H9 (cell line): ENCODE measurements around the gene CFAP61. TPM values are rescaled to one million over a fixed set of nuclear protein-coding genes. Genes with fewer than 3 reads are reported as not detected.

ENCODE experiments used
- DNase-seq: peaks from one replicate; pipeline ENCODE4 v3.0.0-alpha.2; 2017
- H2AFZ ChIP-seq: one replicate; pipeline ENCODE4 v1.6.1; 2013; ENCODE audit warnings: mild to moderate bottlenecking, low read length, control low read depth, moderate library complexity
- H2AK5ac ChIP-seq: 2 replicates; pipeline ENCODE4 v1.6.1; 2013; ENCODE audit warnings: low read length, control low read depth, mixed read lengths; ENCODE audit not compliant: insufficient read length
- H2BK120ac ChIP-seq: one replicate; pipeline ENCODE4 v1.6.1; 2013; ENCODE audit warnings: low read depth, mild to moderate bottlenecking, low read length, control low read depth, inconsistent platforms; ENCODE audit not compliant: poor library complexity, severe bottlenecking
- H2BK12ac ChIP-seq: 2 replicates; pipeline ENCODE4 v1.6.1; 2013; ENCODE audit warnings: low read length, control low read depth, mixed read lengths, low read depth; ENCODE audit not compliant: insufficient read length
- H2BK15ac ChIP-seq: 2 replicates; pipeline ENCODE4 v1.6.1; 2013; ENCODE audit warnings: low read depth, low read length, control low read depth
- H2BK20ac ChIP-seq: one replicate; pipeline ENCODE4 v1.6.1; 2013; ENCODE audit warnings: low read depth, mild to moderate bottlenecking, low read length, control low read depth, inconsistent platforms; ENCODE audit not compliant: poor library complexity, severe bottlenecking
- H2BK5ac ChIP-seq: 2 replicates; pipeline ENCODE4 v1.6.1; 2013; ENCODE audit warnings: low read length, control low read depth, mixed read lengths; ENCODE audit not compliant: insufficient read length
- H3K14ac ChIP-seq: 2 replicates; pipeline ENCODE4 v1.6.1; 2013; ENCODE audit warnings: low read length, control low read depth; ENCODE audit not compliant: insufficient read depth
- H3K18ac ChIP-seq: 2 replicates; pipeline ENCODE4 v1.6.1; 2013; ENCODE audit warnings: low read depth, mild to moderate bottlenecking, mixed read lengths, low read length, control low read depth; ENCODE audit not compliant: insufficient read length
- H3K23ac ChIP-seq: 2 replicates; pipeline ENCODE4 v1.6.1; 2013; ENCODE audit warnings: low read length, control low read depth, mixed read lengths, low read depth; ENCODE audit not compliant: insufficient read length
- H3K23me2 ChIP-seq: 2 replicates; pipeline ENCODE4 v1.6.1; 2013; ENCODE audit warnings: low read depth, mild to moderate bottlenecking, mixed read lengths, low read length, control low read depth; ENCODE audit not compliant: insufficient read length, poor library complexity, severe bottlenecking
- H3K27ac ChIP-seq: 2 replicates; pipeline ENCODE4 v1.5.1; 2013; ENCODE audit warnings: low read length, control low read depth, mixed read lengths, low read depth; ENCODE audit not compliant: insufficient read length
- H3K27me3 ChIP-seq: 2 replicates; pipeline ENCODE4 v1.6.1; 2013; ENCODE audit warnings: low read length, control low read depth, inconsistent platforms; ENCODE audit not compliant: insufficient read depth
- H3K4ac ChIP-seq: 2 replicates; pipeline ENCODE4 v1.6.1; 2013; ENCODE audit warnings: low read depth, mild to moderate bottlenecking, control low read depth, inconsistent platforms, low read length, moderate library complexity
- H3K4me1 ChIP-seq: 2 replicates; pipeline ENCODE4 v1.6.1; 2013; ENCODE audit warnings: low read length, control low read depth, inconsistent platforms; ENCODE audit not compliant: insufficient read depth
- H3K4me2 ChIP-seq: 2 replicates; pipeline ENCODE4 v1.6.1; 2013; ENCODE audit warnings: low read length, control low read depth, mixed read lengths; ENCODE audit not compliant: insufficient read length, insufficient read depth
- H3K56ac ChIP-seq: 2 replicates; pipeline ENCODE4 v1.6.1; 2013; ENCODE audit warnings: low read depth, mild to moderate bottlenecking, mixed read lengths, low read length, control low read depth; ENCODE audit not compliant: insufficient read length
- H3K79me1 ChIP-seq: 2 replicates; pipeline ENCODE4 v1.6.1; 2013; ENCODE audit warnings: low read depth, mild to moderate bottlenecking, moderate library complexity, low read length, control low read depth, inconsistent platforms; ENCODE audit not compliant: insufficient read depth, poor library complexity, severe bottlenecking
- H3K79me2 ChIP-seq: 2 replicates; pipeline ENCODE4 v1.6.1; 2013; ENCODE audit warnings: low read length, control low read depth, inconsistent platforms; ENCODE audit not compliant: insufficient read depth
- H3K9ac ChIP-seq: 2 replicates; pipeline ENCODE4 v1.6.1; 2013; ENCODE audit warnings: low read length, control low read depth, mixed read lengths; ENCODE audit not compliant: insufficient read length; ENCODE audit errors: extremely low read depth
- H3K9me3 ChIP-seq: one replicate; pipeline ENCODE4 v1.6.1; 2013; ENCODE audit warnings: low read depth, low read length, inconsistent platforms; ENCODE audit not compliant: control insufficient read depth
- H3T11ph ChIP-seq: one replicate; pipeline ENCODE4 v1.6.1; 2013; ENCODE audit warnings: mild to moderate bottlenecking, low read length, control low read depth, inconsistent platforms
- H4K20me1 ChIP-seq: one replicate; pipeline ENCODE4 v1.6.1; 2013; ENCODE audit not compliant: control insufficient read depth, insufficient read length, insufficient read depth
- H4K5ac ChIP-seq: 2 replicates; pipeline ENCODE4 v1.6.1; 2013; ENCODE audit warnings: low read depth, mild to moderate bottlenecking, mixed read lengths, low read length, control low read depth; ENCODE audit not compliant: insufficient read length
- H4K8ac ChIP-seq: replicated peaks from 2 replicates; pipeline ENCODE4 v1.6.1; 2013; ENCODE audit warnings: low read length, control low read depth, mixed read lengths, low read depth; ENCODE audit not compliant: insufficient read length
- H4K91ac ChIP-seq: 2 replicates; pipeline ENCODE4 v1.6.1; 2013; ENCODE audit warnings: low read depth, mild to moderate bottlenecking, moderate library complexity, mixed read lengths, low read length, control low read depth; ENCODE audit not compliant: insufficient read length
- H3K27ac Mint-ChIP-seq, 3 experiments: 2 replicates in 2 of 3; 3 replicates in 1 of 3; pipeline ENCODE4 v1.8.0; 2020 to 2021; ENCODE audit warnings: mixed read lengths in 3 of 3, mild to moderate bottlenecking in 1 of 3, moderate library complexity in 1 of 3
- H3K27me3 Mint-ChIP-seq: 2 replicates; pipeline ENCODE4 v1.8.0; 2021; ENCODE audit warnings: low read depth, mild to moderate bottlenecking, moderate library complexity, mixed read lengths
- H3K36me3 Mint-ChIP-seq, 3 experiments: 2 replicates in 2 of 3; 3 replicates in 1 of 3; pipeline ENCODE4 v1.8.0; 2020 to 2021; ENCODE audit warnings: low read depth in 3 of 3, mixed read lengths in 3 of 3; ENCODE audit not compliant: insufficient read depth in 1 of 3
- H3K4me1 Mint-ChIP-seq, 2 experiments: 2 replicates each; pipeline ENCODE4 v1.8.0; 2020; ENCODE audit warnings: mixed read lengths in 2 of 2
- H3K4me3 Mint-ChIP-seq, 2 experiments: 2 replicates in 1 of 2; 3 replicates in 1 of 2; pipeline ENCODE4 v1.8.0; 2020 to 2021; ENCODE audit warnings: mild to moderate bottlenecking in 2 of 2, mixed read lengths in 2 of 2, moderate library complexity in 1 of 2
- H3K9me3 Mint-ChIP-seq, 2 experiments: 2 replicates in 1 of 2; 3 replicates in 1 of 2; pipeline ENCODE4 v1.8.0; 2020; ENCODE audit warnings: mild to moderate bottlenecking in 2 of 2, mixed read lengths in 2 of 2, moderate library complexity in 1 of 2
- WGBS: extraction: QIAGEN DNeasy Blood & Tissue Kit; methylation state at CpG from one replicate; pipeline ENCODE4 v1.1.7; 2013; ENCODE audit warnings: missing lambda C conversion rate, low lambda C conversion rate, mixed read lengths; ENCODE audit not compliant: insufficient read length; ENCODE audit errors: extremely low coverage; 5-methylcytosine and 5-hydroxymethylcytosine counted together
- total RNA-seq: library from RNA; stranded (reverse); gene quantifications from 2 replicates; pipeline ENCODE4 v1.2.1, GENCODE V29; 2021
- TF ChIP-seq, protein P1 (sequence below): fragments of 200-600 bp; sonication (generic); conservative IDR thresholded peaks from 3 replicates; pipeline ENCODE4 v1.8.0; 2021; ENCODE audit warnings: antibody characterized with exemption, mild to moderate bottlenecking

CFAP61 gene
- total RNA-seq, 1 experiment from 2014 or later = 0.44 TPM

DNA sequence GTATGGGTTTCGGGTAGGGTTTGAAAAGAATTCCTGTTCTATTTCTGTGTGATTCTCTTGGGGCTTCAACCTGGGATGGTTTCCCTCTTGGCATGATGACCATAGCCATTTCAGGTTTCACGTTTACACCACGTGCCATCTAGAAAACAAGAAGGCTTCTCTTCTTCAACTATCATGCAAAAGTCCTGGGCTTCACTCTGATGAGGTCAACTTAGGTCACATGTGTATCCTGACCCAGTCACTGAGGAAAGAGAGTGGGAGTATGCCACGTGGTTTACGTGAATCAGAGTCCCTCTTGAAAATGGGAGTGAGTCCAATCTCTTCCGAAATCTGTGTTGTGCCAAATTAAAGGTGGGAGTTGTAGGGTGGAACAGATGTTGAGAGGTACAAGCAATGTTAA, 174.2 kb downstream of the CFAP61 start:
- Histone ChIP-seq H3K4ac (no peak overlapping the region), H2BK12ac (no peak overlapping the region), H2BK15ac (no peak overlapping the region), H3K23me2 (no peaks in the 10 kb centered on the region), H2AFZ (no peak overlapping the region), H3K23ac (no peak overlapping the region), H3K9me3 (no peaks in the 10 kb centered on the region), H3K79me1 (no peaks in the 10 kb centered on the region), H2AK5ac (no peak overlapping the region), H3K18ac (no peak overlapping the region), H3K27me3 (no peaks in the 10 kb centered on the region), H2BK5ac (no peak overlapping the region), H3K27ac (no peak overlapping the region), H4K5ac (no peak overlapping the region), H3K4me2 (no peak overlapping the region), H2BK20ac (no peak overlapping the region), H3K14ac (no peak overlapping the region), H3K4me1 (no peaks in the 10 kb centered on the region), H4K20me1 (no peaks in the 10 kb centered on the region), H3K79me2 (no peaks in the 10 kb centered on the region), H3K56ac (no peak overlapping the region), H2BK120ac (no peak overlapping the region), H3T11ph (no peak overlapping the region), H3K9ac (no peak overlapping the region), H4K8ac (no peak overlapping the region), H4K91ac (no peak overlapping the region)
- no peak for DNase-seq
- Mint-ChIP-seq H3K9me3 (peaks cover 0 to 8% of the 10 kb centered on the region in 2 experiments; a peak in 3 of 5 replicates), H3K27me3 (no peaks in the 10 kb centered on the region; the same call in 1 of the 2 replicates), H3K4me3 (no peak overlapping the region), H3K36me3 (peaks cover 0 to 2% (median 0%) of the 10 kb centered on the region in 3 experiments; a peak in 2 of 7 replicates), H3K4me1 (peaks cover 14 to 17% of the 10 kb centered on the region in 2 experiments), H3K27ac (no peak overlapping the region)
- TF ChIP-seq, protein P1, sequence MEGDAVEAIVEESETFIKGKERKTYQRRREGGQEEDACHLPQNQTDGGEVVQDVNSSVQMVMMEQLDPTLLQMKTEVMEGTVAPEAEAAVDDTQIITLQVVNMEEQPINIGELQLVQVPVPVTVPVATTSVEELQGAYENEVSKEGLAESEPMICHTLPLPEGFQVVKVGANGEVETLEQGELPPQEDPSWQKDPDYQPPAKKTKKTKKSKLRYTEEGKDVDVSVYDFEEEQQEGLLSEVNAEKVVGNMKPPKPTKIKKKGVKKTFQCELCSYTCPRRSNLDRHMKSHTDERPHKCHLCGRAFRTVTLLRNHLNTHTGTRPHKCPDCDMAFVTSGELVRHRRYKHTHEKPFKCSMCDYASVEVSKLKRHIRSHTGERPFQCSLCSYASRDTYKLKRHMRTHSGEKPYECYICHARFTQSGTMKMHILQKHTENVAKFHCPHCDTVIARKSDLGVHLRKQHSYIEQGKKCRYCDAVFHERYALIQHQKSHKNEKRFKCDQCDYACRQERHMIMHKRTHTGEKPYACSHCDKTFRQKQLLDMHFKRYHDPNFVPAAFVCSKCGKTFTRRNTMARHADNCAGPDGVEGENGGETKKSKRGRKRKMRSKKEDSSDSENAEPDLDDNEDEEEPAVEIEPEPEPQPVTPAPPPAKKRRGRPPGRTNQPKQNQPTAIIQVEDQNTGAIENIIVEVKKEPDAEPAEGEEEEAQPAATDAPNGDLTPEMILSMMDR = no peak
- WGBS = no CpG with 5 or more reads among the region's 6 CpGs
